Mucosa of descending colon (tissue), 3 donors: ENCODE measurements around the gene METTL24. TPM values are rescaled to one million over a fixed set of nuclear protein-coding genes. Genes with fewer than 3 reads are reported as not detected.
"Not testable (repeated sequence)": the region's sequence is repeated elsewhere in the genome, so short reads cannot be mapped to it uniquely, and the experiment has no call there.

Experiments used
- ATAC-seq: fragments of 200-7000 bp; cut with Tn5 transposase; one replicate; pipeline ENCODE4 v1.9.1; 2020; ENCODE audit warnings: mild to moderate bottlenecking, moderate library complexity
- DNase-seq, 3 donors: peaks; one replicate each; pipeline ENCODE4 v3.0.0-alpha.2; 2020
- H3K36me3 ChIP-seq: fragments of 200-600 bp; one replicate; pipeline ENCODE4 v1.8.0; 2021; ENCODE audit warnings: low read depth, mild to moderate bottlenecking
- H3K4me1 ChIP-seq: fragments of 200-600 bp; one replicate; pipeline ENCODE4 v1.8.0; 2021; ENCODE audit warnings: low read depth, mild to moderate bottlenecking
- H3K4me3 ChIP-seq: fragments of 200-600 bp; one replicate; pipeline ENCODE4 v1.8.0; 2021; ENCODE audit warnings: mild to moderate bottlenecking
- H3K9me3 ChIP-seq: fragments of 200-600 bp; one replicate; pipeline ENCODE4 v1.8.0; 2021; ENCODE audit warnings: mild to moderate bottlenecking
- CTCF ChIP-seq: fragments of 200-600 bp; IDR thresholded peaks from one replicate; pipeline ENCODE4 v1.8.0; 2022; ENCODE audit warnings: antibody characterized with exemption, mild to moderate bottlenecking
- intact Hi-C, 2 donors: fragments of 100-400 bp; cut with DNase I in 1 of 2; cut with micrococcal nuclease in 1 of 2; formaldehyde crosslinking; loops; one replicate each; pipeline versions ENCODE4 v1.11.0 to v1.11.1; 2022; cut with DNase I, micrococcal nuclease
- total RNA-seq, 3 donors: library from RNA; stranded (reverse); fragmentation: NEBNext Ultra II Directional in 2 of 3; extraction: Animal tissue kit (Norgen Biotek cat#: 25700) in 2 of 3; gene quantifications; one replicate each; pipeline versions ENCODE4 v1.2.1 to v1.2.4, GENCODE V29; 2021 to 2023
- donor health status: DM: no; HTN: no; CAD: no; lungs with moderate emphysema.
- donor health status: DM: no; HTN: no; CAD: no.
- donor health status: DM: no; HTN: yes; CAD: no.

Gene METTL24
- total RNA-seq, 3 donors from 2014 or later, result 0.43 to 23.5 (median 1.2) TPM

DNA sequence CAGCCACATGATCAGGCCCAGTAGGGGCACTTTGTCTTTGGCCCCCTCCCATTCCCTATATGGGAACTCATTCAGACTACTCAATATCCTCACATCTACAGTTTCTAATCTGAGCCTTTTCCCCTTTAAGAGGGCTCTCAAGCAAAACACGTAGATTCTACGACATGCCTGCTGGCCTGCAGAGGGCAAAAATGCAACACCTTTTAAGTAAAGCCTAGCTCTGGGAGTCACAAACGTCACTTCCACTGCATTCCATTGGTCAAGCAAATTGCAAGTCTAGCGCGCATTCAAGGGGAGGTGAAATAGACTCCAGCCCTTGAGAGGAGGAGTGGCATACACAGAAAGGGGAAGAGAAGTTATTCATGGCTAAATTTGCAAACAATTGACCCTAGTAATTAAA lies 107.3 kb downstream of the METTL24 start:
- Histone ChIP-seq H3K9me3 (no peaks in the 10 kb centered on the region), H3K36me3 (no peaks in the 10 kb centered on the region), H3K4me3 (no peak overlapping the region), H3K4me1 (no peaks in the 10 kb centered on the region)
- ATAC-seq (no peak), DNase-seq (no peak)
- intact Hi-C loops, result no loop called here
- TF ChIP-seq CTCF, result no peak

- DNase-seq, result no peak
- intact Hi-C loops, result no loop called here
- no peak for TF ChIP-seq CTCF
- no peaks in the 10 kb centered on the region for H3K9me3 ChIP-seq
- H3K4me3 ChIP-seq, result no peak overlapping the region
- H3K4me1 ChIP-seq, result no peaks in the 10 kb centered on the region
- ATAC-seq, result no peak
- H3K36me3 ChIP-seq, result no peaks in the 10 kb centered on the region
These were observed 108.1 kb downstream of the METTL24 start for GRCh38 chr6:110250058-110250457.

DNA sequence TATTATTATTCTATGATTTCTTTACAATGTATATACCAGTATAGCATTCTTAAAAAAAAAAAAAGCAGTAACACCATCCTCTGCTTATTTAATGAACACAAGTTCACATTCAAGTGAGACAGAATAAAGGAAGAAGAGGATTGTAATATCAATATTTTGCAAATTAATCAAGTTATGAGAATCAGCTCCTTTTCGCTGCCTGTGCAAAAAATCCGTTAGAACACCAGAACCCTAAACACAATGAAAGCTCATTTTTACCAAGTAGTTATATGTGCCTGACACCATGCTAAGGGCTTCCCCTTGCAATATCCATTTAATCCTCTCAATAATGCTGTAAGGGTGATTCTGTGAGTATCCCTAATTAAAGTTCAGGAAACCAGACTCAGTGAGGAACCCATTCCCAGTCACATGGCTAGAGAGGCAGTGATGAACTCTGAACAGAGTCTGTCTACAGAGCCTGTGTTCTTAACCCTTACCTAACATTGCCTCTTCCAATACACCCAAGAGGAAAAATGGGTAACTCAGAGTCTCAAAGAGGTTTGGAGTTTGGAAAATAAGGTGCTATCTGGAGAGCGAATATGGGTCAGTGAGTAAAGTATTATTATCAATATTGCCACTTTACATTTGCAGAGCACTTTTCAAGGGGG lies 111.1 kb downstream of the METTL24 start:
- no peak for DNase-seq
- Histone ChIP-seq H3K9me3 (no peaks in the 10 kb centered on the region), H3K4me1 (no peaks in the 10 kb centered on the region), H3K36me3 (no peaks in the 10 kb centered on the region), H3K4me3 (no peak overlapping the region)
- TF ChIP-seq CTCF, result no peak
- no peak for ATAC-seq
- intact Hi-C loops, result no loop called here

GRCh38 chr6:110246378-110246777 lies 111.8 kb downstream of the METTL24 start:
- no peak for DNase-seq
- no peak for TF ChIP-seq CTCF
- Histone ChIP-seq H3K36me3 (no peaks in the 10 kb centered on the region), H3K4me1 (no peaks in the 10 kb centered on the region), H3K9me3 (no peaks in the 10 kb centered on the region), H3K4me3 (no peak overlapping the region)
- intact Hi-C loops, result no loop called here
- ATAC-seq, result no peak

- H3K36me3 ChIP-seq, H3K4me3 ChIP-seq, ATAC-seq, DNase-seq, H3K4me1 ChIP-seq, H3K9me3 ChIP-seq, intact Hi-C loops: not testable (repeated sequence)
These were observed 113.5 kb downstream of the METTL24 start for GRCh38 chr6:110244621-110245020.

GRCh38 chr6:110239526-110240274 lies 118.4 kb downstream of the METTL24 start:
- Histone ChIP-seq H3K9me3 (no peaks in the 10 kb centered on the region), H3K4me3 (no peak overlapping the region), H3K36me3 (no peaks in the 10 kb centered on the region), H3K4me1 (no peaks in the 10 kb centered on the region)
- no peak for TF ChIP-seq CTCF
- ATAC-seq, result no peak
- intact Hi-C loops, result no loop called here
- DNase-seq, result no peak

DNA sequence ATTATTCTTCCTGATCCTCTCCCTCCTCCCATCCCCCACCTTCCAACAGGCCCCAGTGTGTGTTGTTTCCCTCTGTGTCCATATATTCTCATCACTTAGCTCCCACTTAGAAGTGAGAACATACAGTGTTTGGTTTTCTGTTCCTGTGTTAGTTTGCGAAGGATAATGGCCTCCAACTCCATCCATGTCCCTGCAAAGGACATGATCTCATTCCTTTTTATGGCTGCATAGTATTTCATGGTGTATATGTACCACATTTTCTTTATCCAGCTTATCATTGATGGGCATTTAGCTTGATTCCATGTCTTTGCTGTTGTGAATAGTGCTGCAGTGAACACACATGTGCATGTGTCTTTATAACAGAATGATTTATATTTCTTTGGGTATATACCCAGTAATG lies 122.1 kb downstream of the METTL24 start:
- H3K4me1 ChIP-seq, ATAC-seq, H3K36me3 ChIP-seq, H3K4me3 ChIP-seq, H3K9me3 ChIP-seq, DNase-seq, intact Hi-C loops: not testable (repeated sequence)
